ENCODE results near the gene CDADC1. TPM values are rescaled to one million over a fixed set of nuclear protein-coding genes. Genes with fewer than 3 reads are reported as not detected.

The CDADC1 gene
- polyA plus RNA-seq, 3 donors, result 3.5 to 6.4 (median 5.2) TPM

- H3K79me2 ChIP-seq (ENCODE audit: insufficient read depth, low read length), result no peaks in the 10 kb centered on the region
- no peak overlapping the region for H3K9ac ChIP-seq (ENCODE audit: insufficient read depth, low read length, poor library complexity, severe bottlenecking)
- H3K27me3 Mint-ChIP-seq (ENCODE audit: low read depth in 3 of 3), result no peaks in the 10 kb centered on the region
- intact Hi-C loops (cut with micrococcal nuclease), result no loop called here
- H3K4me2 ChIP-seq (replicated peaks; ENCODE audit: extremely low read depth, low read length, poor library complexity, severe bottlenecking), result no peak overlapping the region
- no peaks in the 10 kb centered on the region for H3K9me3 Mint-ChIP-seq
- no peaks in the 10 kb centered on the region for H3K36me3 Mint-ChIP-seq
- H3K27me3 ChIP-seq (ENCODE audit: control insufficient read depth in 2 of 2, insufficient read depth in 2 of 2, low read length in 2 of 2), result no peaks in the 10 kb centered on the region
- no peak for DNase-seq
- H3K4me3 ChIP-seq (replicated peaks in 1 of 3; ENCODE audit: low read depth in 2 of 3, low read length in 3 of 3), result no peak overlapping the region
- 100% methylated on average over 1 of the region's 2 CpGs for WGBS (ENCODE audit: insufficient coverage)
- no peaks in the 10 kb centered on the region for H4K20me1 ChIP-seq (ENCODE audit: insufficient read depth, low read length)
- H2AFZ ChIP-seq (ENCODE audit: insufficient read depth, low read depth, low read length, poor library complexity, severe bottlenecking), result no peak overlapping the region
- TF ChIP-seq CTCF (IDR thresholded peaks at IDR 0.05), result no peak
- H3K4me1 ChIP-seq (ENCODE audit: control insufficient read depth in 1 of 2, insufficient read depth in 2 of 2, low read length in 2 of 2), result no peaks in the 10 kb centered on the region
- no peaks in the 10 kb centered on the region for H3K9me3 ChIP-seq (replicated peaks in 1 of 2; ENCODE audit: control insufficient read depth in 1 of 2, insufficient read depth in 1 of 2, low read length in 2 of 2)
- H3K4me1 Mint-ChIP-seq, result no peaks in the 10 kb centered on the region
- H3K36me3 ChIP-seq (replicated peaks in 1 of 2; ENCODE audit: control insufficient read depth in 1 of 2, insufficient read depth in 2 of 2, low read length in 2 of 2), result no peaks in the 10 kb centered on the region
- no peak overlapping the region for H3K27ac Mint-ChIP-seq
- no peak overlapping the region for H3K4me3 Mint-ChIP-seq
- H3K27ac ChIP-seq (ENCODE audit: low read depth in 1 of 2, low read length in 2 of 2), result no peak overlapping the region
Measured at GRCh38 chr13:49319951-49320350, 72.2 kb downstream of the CDADC1 start.

- H4K20me1 ChIP-seq (ENCODE audit: insufficient read depth, low read length), result no peaks in the 10 kb centered on the region
- WGBS (ENCODE audit: insufficient coverage), result no CpG with 5 or more reads among the region's 2 CpGs
- no peaks in the 10 kb centered on the region for H3K36me3 Mint-ChIP-seq
- H3K27ac ChIP-seq (ENCODE audit: low read depth in 1 of 2, low read length in 2 of 2), result no peak overlapping the region
- H3K27me3 ChIP-seq (ENCODE audit: control insufficient read depth in 2 of 2, insufficient read depth in 2 of 2, low read length in 2 of 2), result no peaks in the 10 kb centered on the region
- no peak overlapping the region for H3K4me3 Mint-ChIP-seq
- no peaks in the 10 kb centered on the region for H3K9me3 Mint-ChIP-seq
- no peak overlapping the region for H3K4me2 ChIP-seq (replicated peaks; ENCODE audit: extremely low read depth, low read length, poor library complexity, severe bottlenecking)
- no peak overlapping the region for H3K27ac Mint-ChIP-seq
- H3K4me1 Mint-ChIP-seq, result no peaks in the 10 kb centered on the region
- DNase-seq, result no peak
- no peaks in the 10 kb centered on the region for H3K4me1 ChIP-seq (ENCODE audit: control insufficient read depth in 1 of 2, insufficient read depth in 2 of 2, low read length in 2 of 2)
- no peaks in the 10 kb centered on the region for H3K9me3 ChIP-seq (replicated peaks in 1 of 2; ENCODE audit: control insufficient read depth in 1 of 2, insufficient read depth in 1 of 2, low read length in 2 of 2)
- no peak overlapping the region for H3K4me3 ChIP-seq (replicated peaks in 1 of 3; ENCODE audit: low read depth in 2 of 3, low read length in 3 of 3)
- no peaks in the 10 kb centered on the region for H3K27me3 Mint-ChIP-seq (ENCODE audit: low read depth in 3 of 3)
- H3K36me3 ChIP-seq (replicated peaks in 1 of 2; ENCODE audit: control insufficient read depth in 1 of 2, insufficient read depth in 2 of 2, low read length in 2 of 2), result no peaks in the 10 kb centered on the region
- no peaks in the 10 kb centered on the region for H3K79me2 ChIP-seq (ENCODE audit: insufficient read depth, low read length)
- H2AFZ ChIP-seq (ENCODE audit: insufficient read depth, low read depth, low read length, poor library complexity, severe bottlenecking), result no peak overlapping the region
- no peak for TF ChIP-seq CTCF (IDR thresholded peaks at IDR 0.05)
- intact Hi-C loops (cut with micrococcal nuclease), result no loop called here
- no peak overlapping the region for H3K9ac ChIP-seq (ENCODE audit: insufficient read depth, low read length, poor library complexity, severe bottlenecking)
Measured at GRCh38 chr13:49320975-49321374, 73.2 kb downstream of the CDADC1 start.
